ENCODE data around the gene MKRN1.
"Not testable (repeated sequence)": the region's sequence is repeated elsewhere in the genome, so short reads cannot be mapped to it uniquely, and the experiment has no call there.

GRCh38 chr7:140418156-140418472, 61.2 kb downstream of the MKRN1 start:
- not testable (repeated sequence) for TF ChIP-seq EZH2phosphoT487 (IDR thresholded peaks at IDR 0.05; ENCODE audit: insufficient read depth, low read depth); EZH2 (IDR thresholded peaks at IDR 0.05; ENCODE audit: insufficient read depth, poor library complexity, severe bottlenecking)

Data from GM23248 (cell line).